ENCODE data around the gene CACNA1C.

Gene CACNA1C

GRCh38 chr12:2256915-2257314 is 204.1 kb downstream of the CACNA1C start:
- no peak for DNase-seq (ENCODE audit: low spot score)

- DNase-seq (ENCODE audit: low spot score), result no peak
Measured at GRCh38 chr12:2258025-2258424, 205.2 kb downstream of the CACNA1C start.

GRCh38 chr12:2259369-2259768 is 206.6 kb downstream of the CACNA1C start:
- DNase-seq (ENCODE audit: low spot score), result no peak

- DNase-seq (ENCODE audit: low spot score), result no peak
Measured at GRCh38 chr12:2260441-2260840, 207.7 kb downstream of the CACNA1C start.

GRCh38 chr12:2261708-2262107 is 208.9 kb downstream of the CACNA1C start:
- no peak for DNase-seq (ENCODE audit: low spot score)

- no peak for DNase-seq (ENCODE audit: low spot score)
Measured at GRCh38 chr12:2262449-2262848, 209.7 kb downstream of the CACNA1C start.

GRCh38 chr12:2263901-2264300 is 211.1 kb downstream of the CACNA1C start:
- no peak for DNase-seq (ENCODE audit: low spot score)

GRCh38 chr12:2264651-2265232 is 212.0 kb downstream of the CACNA1C start:
- DNase-seq (ENCODE audit: low spot score), result no peak

- no peak for DNase-seq (ENCODE audit: low spot score)
Measured at GRCh38 chr12:2265461-2266167, 212.8 kb downstream of the CACNA1C start.

- DNase-seq (ENCODE audit: low spot score), result no peak
Measured at GRCh38 chr12:2266666-2267620, 214.2 kb downstream of the CACNA1C start.

- no peak for DNase-seq (ENCODE audit: low spot score)
Measured at GRCh38 chr12:2267703-2268470, 215.1 kb downstream of the CACNA1C start.

- no peak for DNase-seq (ENCODE audit: low spot score)
Measured at GRCh38 chr12:2268471-2269286, 215.9 kb downstream of the CACNA1C start.

GRCh38 chr12:2270846-2271245 is 218.1 kb downstream of the CACNA1C start:
- no peak for DNase-seq (ENCODE audit: low spot score)

GRCh38 chr12:2271961-2272360 is 219.2 kb downstream of the CACNA1C start:
- DNase-seq (ENCODE audit: low spot score), result no peak

GRCh38 chr12:2273288-2273687 is 220.5 kb downstream of the CACNA1C start:
- no peak for DNase-seq (ENCODE audit: low spot score)

- no peak for DNase-seq (ENCODE audit: low spot score)
Measured at GRCh38 chr12:2273751-2274150, 221.0 kb downstream of the CACNA1C start.

- DNase-seq (ENCODE audit: low spot score), result no peak
Measured at GRCh38 chr12:2274733-2275132, 221.9 kb downstream of the CACNA1C start.

GRCh38 chr12:2276288-2277033 is 223.7 kb downstream of the CACNA1C start:
- DNase-seq (ENCODE audit: low spot score), result no peak

GRCh38 chr12:2277492-2278155 is 224.8 kb downstream of the CACNA1C start:
- DNase-seq (ENCODE audit: low spot score), result no peak

- DNase-seq (ENCODE audit: low spot score), result no peak
Measured at GRCh38 chr12:2281446-2281845, 228.7 kb downstream of the CACNA1C start.
